GM18505 (cell line): ENCODE measurements around the gene PCP4L1.
"Not testable (repeated sequence)": the region's sequence is repeated elsewhere in the genome, so short reads cannot be mapped to it uniquely, and the experiment has no call there.

Experiments used
- ATAC-seq: cut with Tn5 transposase; IDR thresholded peaks from one replicate; pipeline ENCODE4 v1.9.1; 2021; ENCODE audit not compliant: unreplicated experiment
- POLR2A ChIP-seq: IDR thresholded peaks from 4 replicates; pipeline ENCODE4 v1.6.1; 2011; ENCODE audit warnings: borderline replicate concordance; ENCODE audit not compliant: insufficient read depth, insufficient read length; ENCODE audit errors: extremely low read depth

Gene PCP4L1

DNA sequence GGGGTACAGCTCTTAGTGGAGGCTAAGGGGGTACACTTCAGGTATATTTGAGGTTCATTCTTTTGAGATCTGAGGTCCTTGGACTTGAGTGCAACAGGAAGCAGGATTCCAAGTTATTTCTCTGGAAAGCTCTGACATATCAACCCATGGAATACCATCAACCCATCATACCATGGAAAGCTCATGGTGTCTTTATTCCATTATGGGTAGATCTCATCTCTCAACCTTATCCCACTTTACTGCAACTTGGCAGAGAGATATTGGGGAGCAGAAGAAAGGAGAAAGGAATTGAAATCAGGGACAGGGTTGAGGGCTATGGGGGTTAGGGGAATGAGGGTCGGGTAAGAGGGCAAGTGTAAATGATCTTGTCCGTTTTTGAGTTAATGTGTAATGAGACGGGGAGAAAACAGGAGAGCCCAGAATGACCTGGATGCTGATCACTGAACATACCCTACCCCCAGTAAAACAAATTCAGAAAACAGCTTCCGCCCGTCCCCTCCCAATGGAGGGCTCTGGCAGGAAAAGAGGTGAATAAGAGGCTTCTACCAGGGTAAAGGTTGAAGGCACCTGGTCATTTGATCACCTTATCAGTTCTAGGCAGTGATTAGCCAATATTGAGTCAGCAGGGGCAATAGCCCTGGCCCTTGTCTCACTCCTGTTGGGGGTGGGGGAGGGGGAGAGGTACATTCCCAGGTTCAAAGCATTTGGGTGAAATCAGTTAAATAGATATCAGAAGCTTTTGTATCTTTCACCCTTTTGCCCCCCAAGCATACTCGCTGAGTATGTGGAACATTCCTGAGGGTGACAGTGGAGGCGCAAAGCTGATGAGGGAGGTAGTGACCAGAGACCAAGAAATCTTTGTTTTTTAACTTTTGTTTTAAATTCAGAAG lies 34.5 kb upstream of the PCP4L1 start:
- TF ChIP-seq POLR2A = no peak
- ATAC-seq = no peak

DNA sequence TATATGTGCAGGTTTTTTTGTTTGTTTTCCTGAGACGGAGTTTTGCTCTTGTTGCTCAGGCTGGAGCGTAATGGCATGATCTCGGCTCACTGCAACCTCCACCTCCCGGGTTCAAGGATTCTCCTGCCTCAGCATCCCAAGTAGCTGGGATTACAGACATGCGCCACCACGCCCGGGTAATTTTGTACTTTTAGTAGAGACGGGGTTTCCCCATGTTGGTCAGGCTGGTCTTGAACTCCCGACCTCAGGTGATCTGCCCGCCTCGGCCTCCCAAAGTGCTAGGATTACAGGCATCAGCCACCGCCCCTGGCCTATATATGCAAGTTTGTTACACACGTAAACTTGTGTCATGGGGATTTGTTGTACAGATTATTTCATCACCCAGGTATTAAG lies 33.9 kb upstream of the PCP4L1 start:
- ATAC-seq = not testable (repeated sequence)

DNA sequence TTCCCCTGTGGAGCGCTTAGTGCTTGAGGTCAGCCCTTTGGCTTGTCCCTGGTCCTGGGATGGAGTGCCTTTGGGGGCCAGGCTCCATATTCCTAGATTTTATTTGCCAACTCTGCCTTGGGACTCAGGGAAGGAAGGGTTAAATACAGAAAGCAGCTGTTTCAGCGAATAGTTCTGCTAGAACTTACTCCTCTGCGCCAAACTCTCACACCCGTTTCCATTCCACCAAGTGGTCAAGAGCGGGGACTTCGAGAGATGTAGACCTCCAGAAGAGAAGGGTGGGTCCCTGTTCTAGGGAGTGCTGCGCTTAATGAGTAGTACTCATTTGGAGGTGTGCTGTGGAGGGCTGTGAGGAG lies 33.4 kb upstream of the PCP4L1 start:
- no peak for TF ChIP-seq POLR2A
- no peak for ATAC-seq

DNA sequence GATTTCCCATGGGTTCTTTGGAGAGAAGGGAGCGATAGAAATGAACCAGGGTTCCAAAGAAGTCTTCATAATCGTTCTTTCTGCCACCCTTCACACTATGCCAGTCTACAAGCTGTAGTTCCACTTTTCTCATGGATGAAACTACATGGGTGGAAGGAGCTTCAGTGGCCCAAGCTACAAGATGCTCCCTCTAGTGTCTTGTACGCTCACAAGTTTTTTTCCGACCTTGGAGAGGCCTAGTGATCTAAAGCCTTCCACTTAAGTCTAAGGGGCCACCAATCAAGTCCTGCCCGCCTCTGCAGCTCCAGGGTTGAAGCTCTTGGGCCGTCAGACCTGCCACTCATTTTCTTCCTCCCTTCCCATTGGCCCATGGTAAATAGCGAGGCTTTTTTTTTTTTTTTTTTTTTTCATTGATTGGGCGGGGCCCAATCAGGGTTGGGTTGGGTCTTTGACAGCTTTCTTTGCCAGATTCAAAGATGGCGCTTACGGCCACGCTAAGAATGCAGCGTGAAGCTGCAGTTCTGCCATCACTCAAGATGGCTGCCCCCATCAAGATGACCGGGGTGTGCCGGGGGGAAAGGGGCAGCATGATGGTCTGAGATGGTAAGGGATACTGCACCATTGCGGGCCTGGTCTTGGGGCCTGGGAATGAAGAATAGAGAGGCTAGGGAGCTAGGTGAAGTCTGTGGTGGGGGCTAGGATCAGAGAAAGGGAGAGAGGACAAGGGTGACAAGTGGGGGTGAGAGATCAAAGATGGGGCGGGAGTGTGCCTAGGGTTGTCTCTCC lies 32.8 kb upstream of the PCP4L1 start, which contains the start of gene TOMM40L:
TOMM40L (plus strand) TSS at position 527 of the 786 bp plus-strand sequence. CDS start 430 bp downstream, outside the sequence.
- peak; percentile 83 for ATAC-seq

DNA sequence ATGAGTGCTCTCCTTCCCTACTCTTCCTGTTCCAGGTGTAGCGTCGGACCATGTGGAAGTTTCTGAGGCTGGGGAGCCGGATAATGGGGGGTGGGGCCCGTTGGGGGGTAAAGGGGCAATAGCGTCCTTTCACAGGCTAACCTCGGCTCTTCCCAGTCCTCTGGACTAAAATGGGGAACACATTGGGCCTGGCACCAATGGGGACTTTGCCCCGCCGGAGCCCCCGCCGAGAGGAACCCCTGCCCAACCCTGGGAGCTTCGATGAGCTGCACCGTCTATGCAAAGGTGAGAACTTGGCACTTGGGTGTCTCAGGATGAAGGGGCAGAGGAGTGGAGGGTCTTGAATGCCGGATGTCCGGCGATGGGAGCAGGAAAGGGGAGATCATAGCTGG lies 32.2 kb upstream of the PCP4L1 start:
- no peak for TF ChIP-seq POLR2A
- no peak for ATAC-seq

More for the DNA sequence above, 32.8 kb upstream of the PCP4L1 start, which contains the start of gene TOMM40L:
- peak; percentile 68 for TF ChIP-seq POLR2A

DNA sequence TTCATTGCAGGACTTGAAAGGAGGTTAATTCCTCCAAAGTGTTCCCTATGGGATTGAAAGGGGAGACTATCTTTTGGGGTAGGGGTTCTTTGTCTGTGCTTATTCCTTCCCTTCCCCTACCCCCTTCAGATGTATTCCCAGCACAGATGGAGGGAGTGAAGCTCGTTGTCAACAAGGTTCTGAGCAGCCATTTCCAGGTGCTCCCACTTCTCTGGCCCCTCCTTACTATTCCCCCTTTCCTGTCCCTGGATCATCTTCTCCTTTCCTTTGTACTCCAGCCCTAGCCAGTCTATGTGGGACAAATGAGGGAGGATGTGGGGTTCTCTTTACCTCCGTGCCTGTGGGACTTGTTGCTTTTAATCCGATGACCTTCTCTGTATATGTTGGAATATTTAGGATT lies 31.8 kb upstream of the PCP4L1 start:
- ATAC-seq = no peak
- TF ChIP-seq POLR2A = no peak

DNA sequence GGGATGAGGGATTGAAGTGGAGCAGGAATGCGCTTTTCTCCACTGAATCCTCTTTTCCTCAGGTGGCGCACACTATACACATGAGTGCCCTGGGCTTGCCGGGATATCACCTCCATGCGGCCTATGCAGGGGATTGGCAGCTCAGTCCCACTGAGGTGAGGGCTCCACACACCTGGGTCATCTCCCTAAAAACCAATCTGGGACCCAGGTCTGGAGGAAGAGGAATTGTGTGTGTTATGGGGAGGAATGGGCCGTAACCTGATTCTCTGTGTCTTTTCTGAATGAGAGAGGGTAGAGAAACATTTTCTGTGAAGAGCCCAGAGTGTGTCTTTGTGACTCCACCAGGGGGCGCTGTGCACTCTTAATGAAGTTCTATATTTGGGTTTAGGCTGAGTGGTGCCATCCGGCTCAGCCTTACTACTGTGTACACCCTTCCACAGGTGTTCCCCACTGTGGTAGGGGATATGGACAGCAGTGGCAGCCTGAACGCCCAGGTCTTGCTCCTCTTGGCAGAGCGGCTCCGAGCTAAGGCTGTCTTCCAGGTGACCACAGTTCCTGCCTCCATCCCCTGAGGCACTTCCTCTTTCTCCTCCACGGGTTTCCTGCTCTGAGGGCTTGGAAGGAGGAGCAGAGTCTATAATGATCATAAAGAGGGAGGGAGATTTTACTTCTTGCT lies 31.2 kb upstream of the PCP4L1 start:
- peak; percentile 34 for ATAC-seq
- no peak for TF ChIP-seq POLR2A

DNA sequence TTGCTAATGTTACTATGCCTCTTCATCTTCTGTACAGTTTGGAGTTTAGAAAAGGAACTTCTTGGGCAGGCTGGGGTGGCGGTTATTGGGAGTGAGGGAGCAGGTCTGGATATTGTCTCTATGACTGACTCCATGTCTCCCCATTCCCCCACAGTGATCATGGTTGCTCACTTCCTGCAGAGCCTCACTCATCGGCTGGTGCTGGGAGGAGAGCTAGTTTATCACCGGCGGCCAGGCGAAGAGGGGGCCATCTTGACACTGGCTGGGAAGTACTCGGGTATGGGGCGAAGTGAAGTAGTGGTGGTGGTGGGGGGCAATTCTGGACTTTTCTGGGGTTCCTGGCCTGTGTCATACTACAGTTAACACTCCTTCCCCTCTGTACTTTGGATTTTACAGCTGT lies 30.5 kb upstream of the PCP4L1 start:
- TF ChIP-seq POLR2A = no peak
- ATAC-seq = no peak

DNA sequence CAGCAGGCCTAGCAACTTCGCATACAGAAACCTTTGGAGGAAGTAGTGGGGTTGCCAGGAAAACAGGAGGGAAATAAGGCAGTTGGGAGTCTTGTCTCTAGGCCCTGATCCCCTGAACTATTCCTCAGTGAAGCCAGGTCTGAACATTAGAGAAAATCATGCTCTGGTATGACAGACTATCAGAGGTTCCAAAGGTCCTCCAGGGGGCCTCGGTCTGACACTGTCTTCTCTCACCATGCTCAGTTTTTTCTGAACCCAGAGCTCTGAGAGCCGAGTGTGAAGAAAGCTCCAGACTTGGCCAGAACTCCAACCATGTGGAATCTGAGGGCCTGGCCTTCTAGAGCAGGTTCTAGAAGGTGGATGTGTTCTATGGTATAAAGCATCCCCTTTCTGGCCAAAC lies 28.6 kb upstream of the PCP4L1 start:
- no peak for ATAC-seq
- TF ChIP-seq POLR2A = no peak

DNA sequence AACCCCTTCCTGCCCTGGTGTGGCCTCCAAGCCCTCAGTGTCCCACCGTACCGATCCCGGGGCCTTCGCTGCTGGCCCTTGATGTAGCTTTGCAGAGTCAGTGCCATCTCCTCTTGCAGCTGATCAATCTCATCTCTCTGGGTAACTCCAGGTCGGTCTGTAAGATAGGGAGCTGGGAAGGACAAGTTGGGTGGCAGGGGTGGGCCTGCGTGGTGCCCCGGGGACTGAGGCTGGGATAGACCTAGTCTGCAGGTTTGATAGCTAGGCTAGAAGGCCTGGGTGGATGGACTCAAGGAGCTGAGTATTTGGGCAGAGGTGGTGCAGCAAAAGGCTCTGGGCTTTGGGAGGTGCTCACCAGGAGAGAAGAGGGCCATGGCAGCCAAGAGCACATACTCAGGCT lies 27.8 kb upstream of the PCP4L1 start:
- ATAC-seq = no peak
- no peak for TF ChIP-seq POLR2A

DNA sequence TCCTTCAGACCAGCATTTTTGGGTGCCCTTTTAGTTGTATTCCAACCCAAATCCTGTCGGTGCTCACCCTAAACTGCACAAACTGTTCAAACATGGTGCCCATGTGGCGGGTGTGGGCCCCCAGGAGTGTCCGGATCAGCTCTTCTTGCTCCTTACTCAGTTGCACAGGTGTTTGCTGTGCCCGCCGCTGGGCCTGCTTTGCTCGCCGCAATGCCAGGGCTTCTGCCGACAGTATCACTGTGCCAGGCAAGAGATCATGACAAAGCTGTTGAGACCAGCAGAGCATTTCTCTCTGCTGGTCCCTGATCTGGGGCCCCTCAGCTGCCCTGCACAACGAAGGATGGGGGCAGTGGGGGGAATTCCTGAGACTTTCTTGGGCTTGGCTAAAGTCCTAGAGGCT lies 25.4 kb upstream of the PCP4L1 start:
- no peak for ATAC-seq
- TF ChIP-seq POLR2A = no peak

DNA sequence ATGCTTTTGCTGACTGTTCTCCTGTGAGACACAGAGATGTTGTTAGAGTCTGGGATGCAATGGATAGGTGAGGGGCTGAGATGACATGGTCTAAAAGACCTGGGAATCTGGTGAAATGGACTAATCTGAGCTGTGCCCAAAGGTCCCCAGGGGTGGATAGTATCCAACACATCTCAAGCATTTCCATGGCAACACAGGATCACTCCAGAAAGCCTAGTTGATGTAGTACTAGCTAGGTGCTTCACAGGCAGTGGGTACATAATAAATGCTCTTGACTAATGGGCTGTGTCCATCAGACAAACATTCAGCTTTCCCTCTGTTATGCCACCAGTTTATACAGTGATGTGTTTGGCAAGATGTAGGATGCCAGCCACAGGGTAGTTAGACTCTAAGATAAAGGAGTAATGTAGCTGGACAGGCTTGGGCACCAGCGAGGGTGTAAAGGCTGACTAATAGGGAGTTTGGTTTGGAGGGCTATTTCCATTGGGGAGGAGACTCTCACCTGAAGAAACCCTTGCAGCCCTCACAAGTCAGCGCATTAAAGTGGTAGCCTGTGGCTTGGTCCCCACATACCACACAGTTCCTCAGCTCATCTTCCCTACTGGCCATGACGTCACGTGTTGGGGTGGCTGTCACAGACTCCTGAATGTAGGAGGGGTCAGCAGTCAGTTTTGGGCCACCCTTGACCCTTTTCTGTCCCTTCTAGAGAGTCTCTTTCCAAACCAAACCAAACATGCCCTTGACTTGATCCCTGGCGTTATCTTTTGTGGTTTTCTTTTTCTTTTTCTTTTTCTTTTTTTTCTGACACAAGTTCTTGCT lies 22.4 kb upstream of the PCP4L1 start:
- no peak for TF ChIP-seq POLR2A
- ATAC-seq = no peak

DNA sequence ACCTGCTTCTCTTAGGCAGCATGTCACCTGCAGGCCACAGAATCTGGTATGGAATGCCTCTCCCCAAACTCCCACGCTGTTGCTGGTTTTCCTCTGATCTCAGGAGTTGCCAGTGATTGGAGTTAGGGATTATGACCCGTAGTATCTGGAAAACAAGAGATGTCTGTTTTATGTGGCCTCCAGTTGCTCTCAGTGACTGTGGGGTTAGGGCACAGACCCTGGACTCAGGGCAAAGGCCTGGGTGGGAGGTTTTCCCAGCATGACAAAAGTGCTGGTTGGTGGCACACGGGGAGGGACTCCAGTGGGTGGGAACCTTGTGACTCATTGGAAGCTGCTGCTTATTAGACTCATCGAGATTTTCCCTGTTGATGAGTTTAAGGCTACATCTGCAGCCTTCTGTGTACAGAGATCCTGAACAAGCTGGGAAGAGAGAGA lies 20.5 kb upstream of the PCP4L1 start, which contains the start of gene NR1I3:
NR1I3 (minus strand) TSS at position 165 of the 435 bp plus-strand sequence. CDS start 1,638 bp downstream, outside the sequence.
- ATAC-seq = no peak
- TF ChIP-seq POLR2A = no peak
